ENCODE measurements around the gene EHD2.

The EHD2 gene

GRCh38 chr19:47755762-47756626 lies 42.8 kb downstream of the EHD2 start:
- H3K27me3 ChIP-seq = no peaks in the 10 kb centered on the region
- no peak for TF ChIP-seq CTCF (IDR thresholded peaks at IDR 0.05)
- no peaks in the 10 kb centered on the region for H3K9me3 ChIP-seq
- no peak overlapping the region for H3K27ac ChIP-seq
- H3K36me3 ChIP-seq = peaks cover 78% of the 10 kb centered on the region
- no peak overlapping the region for H3K4me3 ChIP-seq (ENCODE audit: low read depth in 1 of 2, low read length in 1 of 2)
- H3K4me1 ChIP-seq (ENCODE audit: control insufficient read depth in 1 of 2, insufficient read depth in 1 of 2, low read depth in 1 of 2, low read length in 1 of 2) = no peaks in the 10 kb centered on the region

- H3K36me3 ChIP-seq = peaks cover 72% of the 10 kb centered on the region
- no peak for TF ChIP-seq CTCF (IDR thresholded peaks at IDR 0.05)
- no peak overlapping the region for H3K27ac ChIP-seq
- no peaks in the 10 kb centered on the region for H3K4me1 ChIP-seq (ENCODE audit: control insufficient read depth in 1 of 2, insufficient read depth in 1 of 2, low read depth in 1 of 2, low read length in 1 of 2)
- H3K9me3 ChIP-seq = no peaks in the 10 kb centered on the region
- no peak overlapping the region for H3K4me3 ChIP-seq (ENCODE audit: low read depth in 1 of 2, low read length in 1 of 2)
- no peaks in the 10 kb centered on the region for H3K27me3 ChIP-seq
Observed at GRCh38 chr19:47756627-47756929, 43.4 kb downstream of the EHD2 start.

GRCh38 chr19:47756953-47757608 lies 43.9 kb downstream of the EHD2 start:
- Histone ChIP-seq H3K4me1 (ENCODE audit: control insufficient read depth in 1 of 2, insufficient read depth in 1 of 2, low read depth in 1 of 2, low read length in 1 of 2) (no peaks in the 10 kb centered on the region), H3K27me3 (no peaks in the 10 kb centered on the region), H3K27ac (no peak overlapping the region), H3K36me3 (peaks cover 67% of the 10 kb centered on the region), H3K9me3 (no peaks in the 10 kb centered on the region), H3K4me3 (ENCODE audit: low read depth in 1 of 2, low read length in 1 of 2) (no peak overlapping the region)
- no peak for TF ChIP-seq CTCF (IDR thresholded peaks at IDR 0.05)

- Histone ChIP-seq H3K4me1 (ENCODE audit: control insufficient read depth in 1 of 2, insufficient read depth in 1 of 2, low read depth in 1 of 2, low read length in 1 of 2) (no peaks in the 10 kb centered on the region), H3K9me3 (no peaks in the 10 kb centered on the region), H3K4me3 (ENCODE audit: low read depth in 1 of 2, low read length in 1 of 2) (no peak overlapping the region), H3K27ac (no peak overlapping the region), H3K27me3 (no peaks in the 10 kb centered on the region), H3K36me3 (peaks cover 60% of the 10 kb centered on the region)
- no peak for TF ChIP-seq CTCF (IDR thresholded peaks at IDR 0.05)
Observed at GRCh38 chr19:47757617-47758442, 44.6 kb downstream of the EHD2 start.

- no peak overlapping the region for H3K4me3 ChIP-seq (ENCODE audit: low read depth in 1 of 2, low read length in 1 of 2)
- H3K27ac ChIP-seq = no peak overlapping the region
Observed at GRCh38 chr19:47758443-47758804, 45.2 kb downstream of the EHD2 start.

More at GRCh38 chr19:47758443-47758804, 45.2 kb downstream of the EHD2 start:
- TF ChIP-seq CTCF (IDR thresholded peaks at IDR 0.05) = no peak
- Histone ChIP-seq H3K9me3 (no peaks in the 10 kb centered on the region), H3K27me3 (no peaks in the 10 kb centered on the region), H3K4me1 (ENCODE audit: control insufficient read depth in 1 of 2, insufficient read depth in 1 of 2, low read depth in 1 of 2, low read length in 1 of 2) (no peaks in the 10 kb centered on the region), H3K36me3 (peaks cover 54% of the 10 kb centered on the region)
